Head of caudate nucleus (tissue), 42 donors: ENCODE measurements around the gene ANXA3.

Source experiments
- DNase-seq, 42 donors: peaks; one replicate each; pipeline versions ENCODE4 v3.0.0 to v3.0.0-alpha.2; 2020 to 2021; ENCODE audit warnings: mixed read lengths in 7 of 42
- intact Hi-C: fragments of 100-400 bp; cut with DNase I; formaldehyde crosslinking; loops from one replicate; pipeline ENCODE4 v1.15.0; 2022

Gene ANXA3

GRCh38 chr4:78603384-78603783, 51.8 kb downstream of the ANXA3 start:
- DNase-seq: no peak
- intact Hi-C loops: no loop called here

GRCh38 chr4:78604988-78605387, 53.4 kb downstream of the ANXA3 start:
- DNase-seq: no peak
- intact Hi-C loops: no loop called here

GRCh38 chr4:78606035-78606434, 54.5 kb downstream of the ANXA3 start:
- no peak for DNase-seq
- intact Hi-C loops: no loop called here

GRCh38 chr4:78606530-78607095, 55.0 kb downstream of the ANXA3 start:
- intact Hi-C loops: no loop called here

GRCh38 chr4:78608684-78609083, 57.1 kb downstream of the ANXA3 start:
- intact Hi-C loops: no loop called here
- no peak for DNase-seq

More at GRCh38 chr4:78606530-78607095, 55.0 kb downstream of the ANXA3 start:
- DNase-seq: no peak

- intact Hi-C loops: no loop called here
- DNase-seq: no peak
These were observed 58.0 kb downstream of the ANXA3 start for GRCh38 chr4:78609580-78609979.

GRCh38 chr4:78610546-78611214, 59.1 kb downstream of the ANXA3 start:
- no peak for DNase-seq
- intact Hi-C loops: loop anchor here (5.0 kb wide), 1 partner anchor 252 kb away; no protein-coding TSS in a partner anchor

- intact Hi-C loops: loop anchor here (5.0 kb wide), 1 partner anchor 251 kb away; no protein-coding TSS in a partner anchor
- no peak for DNase-seq
These were observed 59.6 kb downstream of the ANXA3 start for GRCh38 chr4:78611215-78611558.

GRCh38 chr4:78612398-78613178, 61.0 kb downstream of the ANXA3 start:
- intact Hi-C loops: loop anchor here (5.0 kb wide), 1 partner anchor 250 kb away; no protein-coding TSS in a partner anchor
- peak in 30 of 42 donors; percentile 8 to 74 (median 44) for DNase-seq

- peak in 7 of 42 donors; percentile 8 to 56 (median 23) for DNase-seq
- intact Hi-C loops: loop anchor here (5.0 kb wide), 1 partner anchor 249 kb away; no protein-coding TSS in a partner anchor
These were observed 62.2 kb downstream of the ANXA3 start for GRCh38 chr4:78613522-78614321.

- DNase-seq: no peak
- intact Hi-C loops: no loop called here
These were observed 64.5 kb downstream of the ANXA3 start for GRCh38 chr4:78616046-78616498.

GRCh38 chr4:78618436-78618835, 66.9 kb downstream of the ANXA3 start:
- intact Hi-C loops: no loop called here
- no peak for DNase-seq

GRCh38 chr4:78621395-78621794, 69.8 kb downstream of the ANXA3 start:
- intact Hi-C loops: no loop called here
- no peak for DNase-seq

GRCh38 chr4:78622253-78622979, 70.8 kb downstream of the ANXA3 start:
- intact Hi-C loops: no loop called here
- DNase-seq: no peak

GRCh38 chr4:78624048-78624447, 72.5 kb downstream of the ANXA3 start:
- no peak for DNase-seq
- intact Hi-C loops: no loop called here

GRCh38 chr4:78625073-78625472, 73.5 kb downstream of the ANXA3 start:
- no peak for DNase-seq
- intact Hi-C loops: no loop called here

GRCh38 chr4:78627046-78627965, 75.7 kb downstream of the ANXA3 start:
- intact Hi-C loops: no loop called here
- no peak for DNase-seq
